ENCODE measurements around the gene TTC21B.
"Not testable (repeated sequence)": the region's sequence is repeated elsewhere in the genome, so short reads cannot be mapped to it uniquely, and the experiment has no call there.

Gene TTC21B

DNA sequence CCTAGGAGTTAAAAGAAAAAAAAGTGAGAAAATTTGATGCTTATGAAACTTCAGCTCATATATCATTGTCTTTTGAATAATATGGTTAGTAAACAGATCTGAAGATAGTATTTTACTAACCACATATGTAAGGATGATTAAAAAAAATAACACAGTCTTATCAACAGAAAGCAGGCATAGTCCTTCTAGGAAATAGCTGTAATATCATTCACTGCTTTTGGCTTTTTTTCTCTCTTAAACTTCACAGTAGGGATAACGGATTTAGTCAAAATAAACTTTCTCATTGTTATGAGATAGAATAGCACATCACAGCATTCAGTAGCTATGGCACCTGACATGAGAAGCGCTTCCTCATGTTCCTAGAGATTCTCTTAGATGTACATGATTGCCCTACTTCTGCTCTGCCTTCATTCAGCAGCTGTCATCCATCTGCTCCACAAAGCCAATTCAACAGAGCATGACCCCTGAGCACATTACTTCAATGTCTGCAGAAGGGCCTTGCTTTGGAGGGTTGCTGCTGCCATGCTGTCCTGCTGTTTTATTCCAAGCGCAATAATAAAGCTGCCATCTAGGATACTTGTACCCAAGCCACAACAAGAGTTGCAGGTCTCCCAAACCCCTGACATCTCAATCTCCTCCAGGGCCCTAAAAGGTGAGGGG is 67.0 kb downstream of the TTC21B start:
- no peak for DNase-seq (ENCODE audit: low spot score)

DNA sequence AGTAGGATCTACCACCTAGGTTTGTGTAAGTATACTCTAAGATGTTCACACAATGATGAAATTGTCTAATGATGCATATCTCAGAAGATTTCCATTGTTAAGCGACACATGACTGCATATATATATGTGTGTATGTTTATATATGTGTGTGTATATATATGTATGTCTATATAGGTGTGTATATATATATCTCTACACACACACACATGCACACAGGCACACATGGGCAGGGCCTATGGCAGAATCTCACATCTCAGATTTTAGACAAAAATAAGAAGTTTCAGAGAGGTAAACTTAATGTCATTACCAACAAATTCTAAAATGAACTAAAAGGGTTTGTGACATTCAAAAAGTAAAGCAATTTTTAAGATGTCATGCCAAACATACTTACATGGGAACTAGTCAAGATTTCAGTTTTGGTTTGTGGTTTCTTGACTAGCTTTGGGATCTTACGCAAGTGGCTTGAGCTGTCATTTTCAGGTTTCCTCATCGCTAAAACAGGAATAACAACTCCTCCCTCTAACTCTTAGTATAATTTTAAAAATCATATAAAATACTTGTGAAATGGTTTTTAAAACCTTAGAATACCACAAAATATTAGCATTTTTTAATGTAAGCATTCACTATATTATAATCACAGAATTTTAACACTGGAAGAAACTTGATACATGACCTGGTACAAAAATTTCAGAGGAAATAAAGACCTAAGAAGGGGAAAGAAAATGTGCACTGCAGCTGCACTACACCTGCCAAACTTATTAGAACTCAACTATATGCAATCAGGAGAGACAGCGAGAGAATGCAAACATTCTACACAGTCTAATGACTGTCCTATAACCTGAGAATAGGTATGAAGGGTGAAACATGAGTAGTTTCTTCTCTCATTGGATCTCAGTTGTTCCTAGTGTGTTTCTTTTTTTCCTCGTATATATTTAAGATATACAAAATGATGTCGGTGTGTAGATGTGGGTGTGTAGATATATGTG is 75.7 kb downstream of the TTC21B start:
- DNase-seq (ENCODE audit: low spot score), result peak; percentile 9

DNA sequence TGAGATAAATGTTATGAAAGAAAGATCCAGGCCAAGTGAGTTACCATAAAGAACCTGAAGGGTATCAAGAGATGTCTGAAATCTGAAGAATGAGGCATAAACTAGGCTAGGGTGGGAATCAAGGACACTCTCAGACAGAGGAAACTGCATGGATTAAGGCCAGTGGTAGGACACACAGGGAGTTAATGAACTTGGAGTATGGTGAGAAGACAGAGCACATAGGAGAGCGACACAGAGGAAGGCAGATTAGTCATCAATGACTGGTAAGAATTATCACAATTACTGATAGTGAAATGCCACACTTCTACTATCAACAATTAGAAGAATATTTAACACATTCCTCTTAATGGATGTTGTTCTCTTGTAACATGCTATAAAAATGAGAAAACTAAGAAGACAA is 76.9 kb downstream of the TTC21B start:
- no peak for DNase-seq (ENCODE audit: low spot score)

DNA sequence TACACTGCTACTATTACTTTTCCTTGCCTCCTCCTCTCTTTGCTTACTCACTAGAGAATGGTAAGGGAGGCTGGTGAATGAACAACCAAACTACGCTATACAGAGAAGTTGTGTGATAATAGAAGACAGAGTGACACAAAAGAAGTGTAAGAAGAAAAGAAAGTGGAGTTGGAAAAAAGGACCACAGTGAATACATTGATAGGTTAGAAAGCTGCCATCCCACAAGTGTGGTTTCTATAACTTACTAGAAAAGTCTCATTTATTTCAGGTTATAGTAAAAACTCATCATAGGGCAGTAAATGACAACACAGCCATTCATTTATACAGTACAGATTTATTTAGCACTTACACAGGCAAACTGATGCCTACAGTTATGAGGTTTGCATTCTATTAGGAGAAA is 77.3 kb downstream of the TTC21B start:
- no peak for DNase-seq (ENCODE audit: low spot score)

DNA sequence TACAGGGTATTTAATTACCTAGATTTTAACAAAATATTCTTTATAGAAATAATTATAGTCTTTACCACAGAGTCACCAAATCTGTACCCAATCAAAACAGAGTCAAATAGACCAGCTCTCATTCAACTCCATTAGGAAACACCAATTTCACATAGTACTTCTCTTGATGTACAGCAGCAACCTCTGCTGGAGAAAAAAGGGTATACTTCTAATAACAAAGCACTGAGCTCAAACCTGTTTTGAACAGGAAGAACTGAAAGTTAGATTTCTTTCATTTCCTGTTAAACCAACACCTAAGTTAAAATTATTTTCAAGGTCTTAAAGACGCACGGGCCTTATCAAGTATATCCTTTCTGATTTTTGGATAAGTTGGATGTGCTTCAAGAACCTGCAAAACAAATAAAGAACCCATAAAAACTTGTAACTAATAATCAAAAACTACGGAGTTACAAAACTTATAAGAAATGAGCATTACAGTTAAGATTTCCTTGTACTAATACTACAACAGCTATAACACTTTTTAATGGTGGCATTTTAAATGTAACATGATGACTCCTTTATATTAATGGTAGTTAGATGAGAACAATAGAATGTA is 79.0 kb downstream of the TTC21B start:
- DNase-seq (ENCODE audit: low spot score), result peak; percentile 41

DNA sequence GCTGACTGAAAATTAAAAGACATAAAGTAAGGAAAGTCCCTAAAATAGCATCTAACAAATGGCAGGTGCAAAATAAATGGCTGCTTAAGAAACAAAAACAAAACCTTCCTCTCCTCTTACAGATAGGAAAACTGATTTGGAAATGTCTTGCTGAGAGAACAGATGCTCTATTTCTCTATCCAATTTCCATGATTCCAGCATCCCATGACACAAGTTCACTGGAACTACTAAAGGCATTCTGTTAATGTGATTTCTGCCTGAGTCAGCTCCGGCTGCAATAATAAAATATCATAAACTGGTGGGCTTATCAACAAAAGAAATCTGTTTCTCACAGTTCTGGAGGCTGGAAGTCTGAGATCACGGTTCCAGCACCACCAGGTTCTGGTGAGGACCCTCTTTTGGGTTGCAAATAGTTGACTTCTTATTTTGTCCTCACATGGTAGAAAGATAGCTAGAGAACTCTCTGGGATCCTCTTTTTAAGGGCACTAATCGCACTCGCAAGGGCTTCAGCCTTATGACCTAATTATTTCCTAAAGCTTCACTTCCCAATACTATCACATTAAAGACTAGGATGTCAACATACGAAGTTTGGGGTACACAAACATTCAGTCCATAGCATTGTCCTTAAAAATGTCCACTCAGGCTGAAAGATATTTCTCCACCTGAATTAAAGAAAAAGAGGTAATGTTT is 81.3 kb downstream of the TTC21B start:
- no peak for DNase-seq (ENCODE audit: low spot score)

DNA sequence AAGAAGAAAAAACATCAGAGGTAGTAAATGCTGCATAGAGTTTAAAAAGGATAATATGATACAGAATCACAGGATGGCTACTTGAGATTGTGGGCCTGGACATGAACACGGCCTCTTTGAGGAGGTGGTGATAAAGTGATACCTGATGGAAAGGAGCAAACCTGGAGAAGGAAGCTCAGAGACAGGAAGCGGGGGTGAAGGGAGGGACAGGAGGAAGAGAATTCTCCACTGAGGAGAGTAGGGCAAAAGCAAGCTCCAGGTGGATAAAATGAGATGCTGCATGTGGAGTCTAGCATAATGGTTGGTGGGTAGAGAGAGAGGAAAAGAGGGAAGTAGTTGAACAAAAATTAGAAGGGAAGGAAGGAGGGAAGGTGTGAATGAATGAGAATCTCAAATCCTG is 82.6 kb downstream of the TTC21B start:
- DNase-seq (ENCODE audit: low spot score), result no peak

DNA sequence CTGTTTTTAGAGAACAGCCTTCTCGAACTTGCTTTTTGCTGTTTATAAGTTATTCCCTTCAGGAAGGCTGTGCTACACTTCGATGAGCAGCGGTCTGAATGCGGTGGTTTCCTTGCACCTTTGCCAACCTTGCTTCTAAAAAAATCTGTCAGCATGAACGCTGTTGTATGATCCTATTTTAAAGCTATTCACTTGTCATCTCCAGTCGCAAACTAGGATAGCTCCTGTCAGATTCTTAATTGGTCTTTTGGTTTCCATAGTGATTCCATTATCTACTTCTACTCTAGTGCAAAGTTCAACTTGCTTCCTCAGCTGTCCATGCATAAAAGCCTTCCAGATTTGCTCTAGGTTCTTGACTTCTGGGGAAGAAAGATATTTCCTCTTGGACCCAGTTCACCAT is 83.2 kb downstream of the TTC21B start:
- no peak for DNase-seq (ENCODE audit: low spot score)

DNA sequence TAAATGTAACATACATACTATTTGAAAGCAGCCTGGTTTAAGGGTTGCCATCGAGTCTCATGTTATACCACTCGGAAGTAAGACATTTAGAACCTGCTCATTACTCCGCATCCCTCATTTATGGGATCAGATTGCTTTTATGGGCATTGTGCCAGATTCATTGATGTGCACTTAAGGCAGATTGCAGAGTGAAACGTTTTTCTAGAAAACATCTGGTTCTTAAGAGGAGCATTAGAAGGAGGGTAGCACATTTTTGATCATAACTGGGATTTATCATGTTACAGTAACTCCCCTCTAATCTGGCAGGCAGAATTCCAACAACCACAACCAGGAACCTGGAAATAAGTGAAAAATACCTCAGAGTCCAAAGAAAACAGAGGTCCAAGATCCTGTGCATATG is 85.4 kb downstream of the TTC21B start:
- no peak for DNase-seq (ENCODE audit: low spot score)

DNA sequence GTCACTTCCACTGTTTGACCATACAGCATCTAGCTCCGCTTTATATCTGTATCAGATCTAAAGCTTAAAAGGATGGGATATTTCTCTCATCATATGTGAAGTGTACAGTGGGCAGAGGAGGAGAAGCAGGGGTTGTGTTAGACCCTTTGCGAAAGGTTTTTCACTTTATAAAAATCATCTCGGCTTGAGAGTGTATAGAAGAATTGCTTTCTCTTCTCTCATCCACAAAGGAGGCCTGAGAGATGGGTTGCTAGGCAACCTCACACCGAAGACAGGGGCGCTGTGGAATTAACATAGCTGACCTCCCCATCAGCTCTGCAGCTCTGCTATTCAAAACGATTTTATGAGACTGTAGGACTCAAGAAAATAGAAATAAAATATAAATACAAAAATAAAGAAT is 89.3 kb downstream of the TTC21B start:
- no peak for DNase-seq (ENCODE audit: low spot score)

DNA sequence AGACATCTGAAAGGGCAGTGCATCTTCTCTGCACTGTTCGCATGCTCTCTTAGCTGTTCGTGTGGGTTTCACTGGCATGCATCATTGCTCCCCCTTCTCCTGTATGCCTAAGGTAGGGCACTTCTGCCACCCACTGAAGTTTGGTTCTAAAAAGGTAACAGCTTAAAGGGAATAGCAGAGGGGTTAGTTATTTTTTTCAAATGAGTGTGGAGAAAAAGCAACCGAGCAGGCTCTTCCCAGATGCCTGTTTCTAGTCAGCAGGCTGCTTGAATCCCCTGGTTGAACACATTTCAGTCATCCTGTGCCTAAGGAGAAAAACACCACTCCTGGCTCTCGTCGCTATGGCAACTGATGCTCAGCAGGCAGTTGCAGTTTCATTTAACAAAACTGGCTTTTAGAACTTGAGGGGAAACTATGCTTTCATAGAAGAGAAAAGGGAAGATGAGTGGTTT is 89.7 kb downstream of the TTC21B start:
- DNase-seq (ENCODE audit: low spot score), result no peak

DNA sequence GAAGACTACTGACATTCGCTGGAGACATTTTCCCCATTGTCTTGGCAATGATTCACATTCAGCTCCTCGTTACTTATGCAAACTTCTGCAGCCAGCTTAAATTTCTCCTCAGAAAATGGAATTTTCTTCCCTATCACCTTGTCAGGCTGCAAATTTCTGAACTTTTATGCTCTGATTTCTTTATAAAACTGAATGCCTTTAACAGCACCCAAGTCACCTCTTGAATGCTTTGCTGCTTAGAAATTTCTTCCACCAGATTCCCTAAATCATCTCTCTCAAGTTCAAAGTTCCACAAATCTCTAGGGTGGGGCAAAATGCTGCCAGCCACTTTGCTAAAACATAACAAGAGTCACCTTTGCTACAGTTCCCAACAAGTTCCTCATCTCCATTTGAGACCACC is 92.5 kb downstream of the TTC21B start:
- DNase-seq (ENCODE audit: low spot score), result not testable (repeated sequence)

DNA sequence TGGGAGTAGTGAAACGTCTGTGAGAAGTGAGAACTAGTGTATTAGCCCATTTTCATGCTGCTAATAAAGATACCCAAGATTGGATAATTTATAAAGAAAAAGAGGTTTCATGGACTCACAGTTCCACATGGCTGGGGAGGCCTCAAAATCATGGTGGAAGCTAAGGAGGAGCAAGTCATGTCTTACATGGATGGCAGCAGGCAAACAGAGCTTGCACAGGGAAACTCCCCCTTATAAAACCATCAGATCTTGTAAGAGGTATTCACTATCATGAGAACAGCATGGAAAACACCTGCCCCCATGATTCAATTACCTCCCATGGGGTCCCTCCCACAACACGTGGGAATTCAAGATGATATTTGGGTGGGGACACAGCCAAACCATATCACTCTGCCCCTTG is 93.9 kb downstream of the TTC21B start:
- DNase-seq (ENCODE audit: low spot score), result not testable (repeated sequence)

DNA sequence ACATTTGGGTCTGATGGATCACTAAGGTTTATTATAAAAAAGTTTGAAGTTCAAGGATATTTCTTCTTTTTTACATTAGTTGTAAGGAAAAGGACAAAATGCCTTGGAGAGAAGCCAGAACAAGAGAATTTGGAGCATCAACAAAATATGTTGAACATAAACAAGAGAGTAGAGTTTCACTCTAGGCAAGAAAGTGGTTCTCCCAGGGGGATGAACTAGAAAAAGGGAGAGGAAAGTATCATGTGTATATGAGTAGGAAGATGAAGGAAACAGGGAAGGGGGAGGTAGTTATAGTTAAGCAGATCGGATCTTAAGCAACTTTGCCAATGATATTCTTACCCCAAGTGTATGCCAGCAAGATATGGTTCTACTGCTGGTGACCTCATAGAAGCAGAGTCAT is 95.7 kb downstream of the TTC21B start:
- peak; percentile 19 for DNase-seq (ENCODE audit: low spot score)

DNA sequence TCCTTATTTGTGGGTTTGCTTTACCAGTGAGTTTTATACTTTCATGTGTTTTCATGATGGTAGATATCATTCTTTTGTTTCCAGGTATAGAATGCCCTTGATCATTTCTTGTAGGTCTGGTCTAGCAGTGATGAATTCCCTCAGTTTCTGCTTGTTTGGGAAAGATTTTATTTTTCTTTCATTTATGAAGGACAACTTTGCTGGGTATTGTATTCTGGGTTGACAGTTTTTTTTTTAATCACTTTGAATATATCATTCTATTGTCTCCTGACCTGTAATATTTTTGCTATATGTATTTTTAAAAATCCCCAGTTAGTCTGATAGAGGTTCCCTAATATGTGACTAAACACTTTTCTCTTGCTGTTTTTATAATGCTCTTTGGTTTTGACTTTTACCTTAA is 101.2 kb downstream of the TTC21B start:
- no peak for DNase-seq (ENCODE audit: low spot score)

DNA sequence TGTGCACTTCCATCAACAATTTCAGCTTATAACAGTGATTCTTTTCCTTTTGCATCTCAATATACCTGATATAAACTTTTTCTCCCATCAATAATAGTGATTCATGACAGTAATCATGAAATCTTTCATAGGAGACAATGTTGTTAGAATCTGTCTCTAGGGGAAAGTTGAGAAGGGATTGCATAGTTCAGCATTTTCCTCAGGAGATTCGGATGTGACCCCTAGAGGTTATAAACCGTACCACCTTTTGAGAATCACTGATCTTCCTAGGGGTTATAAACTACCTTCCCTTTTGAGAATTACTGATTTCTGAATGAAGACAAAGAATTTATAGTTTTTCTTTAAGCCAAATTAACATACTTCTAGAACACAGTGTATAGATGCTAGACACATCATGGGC is 106.6 kb downstream of the TTC21B start:
- no peak for DNase-seq (ENCODE audit: low spot score)

DNA sequence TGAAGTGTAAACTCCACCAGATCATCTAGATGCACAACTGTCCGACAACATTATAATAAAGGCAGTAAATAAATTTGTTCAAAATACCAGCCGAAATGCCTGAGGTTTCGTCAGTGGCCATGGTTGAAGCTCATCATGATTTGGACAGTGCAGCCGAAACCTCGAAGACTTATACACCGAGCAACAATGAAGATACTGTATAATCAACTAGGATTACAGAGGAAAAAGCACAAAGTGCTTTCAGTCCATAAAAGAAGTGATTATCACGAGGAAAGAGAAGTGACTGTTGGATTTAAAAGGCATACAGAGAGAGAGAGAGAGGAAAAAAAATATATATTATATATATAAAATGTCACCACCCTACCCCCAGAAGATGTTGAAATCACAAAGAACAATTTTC is 107.5 kb downstream of the TTC21B start:
- no peak for DNase-seq (ENCODE audit: low spot score)

DNA sequence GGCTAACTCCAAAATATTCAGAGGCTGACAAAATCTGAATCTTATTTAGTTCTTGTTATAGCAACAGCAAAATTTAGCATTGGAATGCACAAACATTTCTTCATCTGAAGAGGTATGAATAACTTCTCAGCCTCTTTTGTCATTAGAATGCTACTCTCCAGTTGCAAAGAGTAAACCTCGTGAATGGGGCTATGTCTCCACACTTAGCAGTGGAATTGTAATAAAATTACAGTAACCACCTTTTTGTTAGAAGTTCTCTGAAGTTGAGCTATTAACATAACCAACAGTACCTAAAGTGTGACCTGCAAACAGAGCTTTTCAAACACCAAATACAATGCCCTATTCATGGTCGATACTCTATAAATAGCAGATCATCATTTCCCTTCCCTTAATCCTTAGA is 109.4 kb downstream of the TTC21B start:
- DNase-seq (ENCODE audit: low spot score), result no peak

DNA sequence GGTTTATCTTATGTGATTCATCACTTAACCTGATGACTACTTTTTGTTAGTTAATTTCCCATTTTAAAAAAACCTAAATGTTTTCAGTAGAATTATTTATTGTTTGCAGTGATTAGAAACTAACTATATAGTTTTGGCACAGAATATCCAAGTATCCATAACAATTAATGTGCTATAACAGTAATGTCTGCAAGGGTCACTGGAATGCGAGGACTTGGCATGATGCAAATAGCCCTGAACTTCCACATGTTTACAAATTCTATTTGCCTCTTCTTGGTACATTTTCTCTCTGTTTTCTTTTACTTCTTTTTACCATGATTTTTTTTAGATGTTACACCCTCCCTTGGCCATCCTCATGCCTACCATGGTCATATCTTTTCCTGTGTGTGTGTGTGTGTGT is 110.2 kb downstream of the TTC21B start:
- no peak for DNase-seq (ENCODE audit: low spot score)

DNA sequence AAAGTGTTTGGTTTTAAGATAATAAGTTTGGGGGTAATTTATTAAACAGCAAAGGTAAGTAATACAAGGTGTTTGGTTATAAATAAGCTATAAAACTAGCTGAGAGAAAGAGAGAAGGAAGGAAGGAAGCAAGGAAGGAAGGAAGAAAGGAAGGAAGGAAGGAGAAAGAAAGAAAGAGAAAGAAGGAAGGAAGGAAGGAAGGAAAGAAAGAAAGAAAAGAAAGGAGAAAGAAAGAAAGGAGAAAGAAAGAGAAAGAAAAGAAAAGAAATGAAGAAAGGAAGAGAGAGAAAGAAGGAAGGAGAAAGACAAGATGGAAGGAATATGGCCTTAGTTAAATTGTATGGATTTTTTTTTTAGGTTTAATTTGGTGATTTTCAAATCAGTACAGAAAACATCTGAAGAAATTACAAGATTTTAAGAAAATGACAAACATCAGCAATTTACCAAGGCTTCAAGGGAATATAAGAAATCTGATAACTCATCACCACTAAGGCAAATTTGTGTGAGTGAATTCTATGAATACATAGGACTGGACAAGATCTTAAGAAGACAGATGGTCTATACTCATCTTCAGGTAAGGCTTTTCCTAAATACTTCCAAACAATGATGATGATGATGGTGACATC is 113.1 kb downstream of the TTC21B start:
- DNase-seq (ENCODE audit: low spot score), result no peak

DNA sequence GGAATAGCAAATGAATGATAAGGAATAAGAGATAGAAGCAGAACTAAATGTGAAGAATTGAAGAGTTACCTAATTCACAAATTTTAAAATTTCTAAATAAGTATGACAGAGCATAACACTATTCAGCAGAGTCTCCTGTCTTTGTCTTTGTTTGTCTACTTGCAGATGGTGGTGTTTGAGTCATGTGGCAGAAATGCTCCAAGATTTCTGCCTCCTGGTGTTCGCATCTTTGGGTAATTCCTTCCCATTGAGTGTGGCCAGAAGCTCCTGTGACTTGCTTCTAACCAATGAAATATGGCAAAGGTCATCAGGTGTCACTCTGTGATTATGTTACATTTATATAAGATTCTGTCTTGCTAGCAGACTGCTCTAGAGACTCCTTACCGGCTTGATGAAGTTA is 114.0 kb downstream of the TTC21B start:
- DNase-seq (ENCODE audit: low spot score), result peak; percentile 17

DNA sequence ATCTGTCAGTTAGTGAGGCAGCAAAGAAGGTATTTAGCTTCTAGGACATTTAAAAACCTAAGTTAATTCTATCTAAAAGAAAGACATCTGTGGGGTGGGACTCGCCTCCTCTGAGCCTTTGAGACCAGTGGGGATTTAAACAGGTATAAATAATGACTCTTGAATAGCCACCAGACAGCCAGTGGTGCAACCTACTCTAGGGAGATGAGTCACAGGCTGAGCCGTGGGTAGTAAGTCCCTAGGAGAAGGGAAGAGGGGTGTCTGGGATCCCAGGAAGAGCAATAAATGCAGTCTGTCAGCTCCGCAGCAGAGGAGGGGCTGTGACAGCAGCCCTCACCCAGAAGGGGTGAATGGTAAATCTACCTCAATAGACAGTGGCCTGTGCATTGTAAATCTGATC is 116.5 kb downstream of the TTC21B start:
- no peak for DNase-seq (ENCODE audit: low spot score)

All from AG08396 (cell line).